Aorta (tissue), 5 donors: ENCODE measurements around the gene FABP6. TPM values are rescaled to one million over a fixed set of nuclear protein-coding genes. Genes with fewer than 3 reads are reported as not detected.

ENCODE experiments used
- ATAC-seq: fragments of 200-7000 bp; cut with Tn5 transposase; one replicate; pipeline ENCODE4 v1.9.1; 2022; ENCODE audit warnings: moderate library complexity; ENCODE audit not compliant: low FRiP score
- DNase-seq, 2 donors: peaks; one replicate each; pipeline ENCODE4 v3.0.0-alpha.2; 2020
- H3K27ac ChIP-seq, 2 donors: one replicate each; pipeline ENCODE4 v1.5.1; 2013; ENCODE audit warnings: low read length in 2 of 2, mild to moderate bottlenecking in 2 of 2, moderate library complexity in 2 of 2, control low read depth in 1 of 2, inconsistent platforms in 1 of 2, low read depth in 1 of 2
- H3K27me3 ChIP-seq, 2 donors: one replicate each; pipeline ENCODE4 v1.6.1; 2013; ENCODE audit warnings: control low read depth in 1 of 2, low read length in 1 of 2, mild to moderate bottlenecking in 1 of 2, moderate library complexity in 1 of 2; ENCODE audit not compliant: insufficient read depth in 2 of 2, control insufficient read depth in 1 of 2
- H3K36me3 ChIP-seq, 2 donors: one replicate each; pipeline ENCODE4 v1.6.1; 2013; ENCODE audit warnings: control low read depth in 1 of 2, low read length in 1 of 2, mild to moderate bottlenecking in 1 of 2; ENCODE audit not compliant: insufficient read depth in 2 of 2, control insufficient read depth in 1 of 2
- H3K4me1 ChIP-seq, 2 donors: one replicate each; pipeline ENCODE4 v1.6.1; 2013; ENCODE audit warnings: low read length in 2 of 2, control low read depth in 1 of 2, mild to moderate bottlenecking in 1 of 2, moderate library complexity in 1 of 2; ENCODE audit not compliant: insufficient read depth in 2 of 2, control insufficient read depth in 1 of 2
- H3K4me3 ChIP-seq, 2 donors: one replicate each; pipeline ENCODE4 v1.5.1; 2013; ENCODE audit warnings: low read length in 2 of 2, control low read depth in 1 of 2, mild to moderate bottlenecking in 1 of 2
- H3K9me3 ChIP-seq: one replicate; pipeline ENCODE4 v1.6.1; 2013; ENCODE audit warnings: mild to moderate bottlenecking, low read length; ENCODE audit not compliant: control insufficient read depth
- WGBS, 2 donors: extraction: QIAGEN DNeasy Blood & Tissue Kit; methylation state at CpG; one replicate each; pipeline ENCODE4 v1.1.7; 2013; 5-methylcytosine and 5-hydroxymethylcytosine counted together
- intact Hi-C, 2 donors: fragments of 100-400 bp; cut with DNase I; formaldehyde crosslinking; loops; one replicate each; pipeline versions ENCODE4 v1.14.2 to v1.15.0; 2022
- polyA plus RNA-seq, 2 donors: library from polyadenylated mRNA; stranded (reverse); fragments of 200-250 nt; gene quantifications; one replicate each; pipeline ENCODE4 v1.2.3, GENCODE V29; 2013
- total RNA-seq, 2 donors: library from RNA; stranded (reverse); fragmentation: NEBNext Ultra II Directional; extraction: Animal tissue kit (Norgen Biotek cat#: 25700); gene quantifications; one replicate each; pipeline ENCODE4 v1.2.1, GENCODE V29; 2021
- donor health status: healthy with polysubstance abuse.
- donor health status: Bipolar disorder and iron deficiency.
- donor health status: DM: no; HTN: no; CAD: no.
- donor health status: DM: no; HTN: no; CAD: no.
- donor health status: DM: yes; HTN: yes; CAD: no.

FABP6 gene
- total and polyA plus RNA-seq, 4 donors: not detected

DNA sequence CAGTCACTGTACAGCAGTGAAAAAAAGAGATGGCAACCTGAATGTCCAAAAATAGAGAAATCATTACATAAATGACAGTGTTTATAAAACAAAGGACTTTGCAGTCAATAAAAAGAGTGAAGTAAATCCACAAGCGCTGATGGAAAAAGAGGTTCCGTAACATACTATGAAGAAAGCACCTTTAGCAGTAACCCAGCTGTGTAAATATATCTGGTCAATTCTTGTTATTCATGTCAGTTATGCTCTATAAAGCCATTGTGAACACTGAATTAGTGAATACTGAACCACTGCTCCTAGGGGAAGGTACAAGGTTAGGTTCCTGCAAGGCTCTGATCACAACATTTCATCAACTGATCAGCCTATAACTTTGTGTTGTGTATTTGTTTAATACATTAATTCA lies 43.6 kb downstream of the FABP6 start:
- WGBS, 2 donors: 95 to 99% methylated on average over 2 of the region's 2 CpGs

GRCh38 chr5:160274483-160274931 lies 45.2 kb downstream of the FABP6 start:
- Histone ChIP-seq H3K36me3 (no peaks in the 10 kb centered on the region), H3K27ac (no peak overlapping the region), H3K4me1 (no peaks in the 10 kb centered on the region), H3K4me3 (no peak overlapping the region), H3K9me3 (no peaks in the 10 kb centered on the region), H3K27me3 (no peaks in the 10 kb centered on the region)
- DNase-seq (no peak), ATAC-seq (no peak)
- intact Hi-C loops: no loop called here
- WGBS, 2 donors: 73 to 81% methylated on average over 5 of the region's 5 CpGs

More for the DNA sequence above, 43.6 kb downstream of the FABP6 start:
- Histone ChIP-seq H3K36me3 (no peaks in the 10 kb centered on the region), H3K9me3 (no peaks in the 10 kb centered on the region), H3K4me1 (no peaks in the 10 kb centered on the region), H3K4me3 (no peak overlapping the region), H3K27ac (no peak overlapping the region), H3K27me3 (no peaks in the 10 kb centered on the region)
- DNase-seq (no peak), ATAC-seq (no peak)
- intact Hi-C loops: no loop called here

- no peaks in the 10 kb centered on the region for H3K27me3 ChIP-seq
- ATAC-seq: no peak
- intact Hi-C loops: no loop called here
- no peaks in the 10 kb centered on the region for H3K9me3 ChIP-seq
- no peak overlapping the region for H3K4me3 ChIP-seq
- H3K36me3 ChIP-seq: no peaks in the 10 kb centered on the region
- no peak for DNase-seq
- no peaks in the 10 kb centered on the region for H3K4me1 ChIP-seq
- no peak overlapping the region for H3K27ac ChIP-seq
- 52 to 53% methylated on average over 7 of the region's 7 CpGs for WGBS, 2 donors
Measured at GRCh38 chr5:160278343-160278742, 49.0 kb downstream of the FABP6 start.

DNA sequence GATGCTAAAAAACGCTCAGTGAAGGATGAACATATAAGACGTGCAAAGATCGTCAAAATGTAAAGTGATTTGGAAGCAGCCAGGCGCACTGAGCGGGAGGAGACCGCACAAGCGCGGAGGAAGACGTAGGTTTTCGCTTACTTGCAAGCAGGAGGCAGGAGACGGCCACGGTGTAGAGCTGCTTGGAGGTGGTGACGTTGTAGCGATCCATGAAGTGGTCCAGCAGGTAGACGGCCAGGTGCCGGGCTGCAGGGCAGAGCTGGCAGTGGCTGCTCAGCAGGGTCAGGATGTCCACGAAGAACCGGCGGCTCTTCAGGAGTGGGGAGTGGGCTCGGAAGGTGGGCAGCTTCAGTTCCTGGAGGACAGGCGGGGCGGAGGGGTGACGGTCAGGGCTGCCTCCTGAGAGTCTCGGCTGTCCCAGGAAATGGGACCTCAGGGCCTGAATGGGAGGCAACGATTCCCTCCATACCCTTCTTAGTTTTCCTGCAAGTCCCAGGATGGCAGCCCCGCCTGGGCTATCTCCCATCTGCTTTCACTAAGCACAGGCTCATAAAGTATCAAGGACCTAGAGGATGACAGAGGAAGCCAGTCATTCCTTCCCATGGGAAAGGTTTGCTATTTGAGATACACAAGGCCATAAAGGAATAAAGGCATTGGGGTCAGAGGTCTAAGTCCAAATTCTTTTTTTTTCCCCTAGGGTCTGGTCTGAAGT lies 51.2 kb downstream of the FABP6 start:
- intact Hi-C loops: no loop called here
- H3K4me1 ChIP-seq: no peaks in the 10 kb centered on the region
- 95 to 96% methylated on average over 26 of the region's 26 CpGs for WGBS, 2 donors
- H3K27ac ChIP-seq: no peak overlapping the region
- no peak for ATAC-seq
- no peaks in the 10 kb centered on the region for H3K27me3 ChIP-seq
- no peaks in the 10 kb centered on the region for H3K9me3 ChIP-seq
- no peaks in the 10 kb centered on the region for H3K36me3 ChIP-seq
- no peak overlapping the region for H3K4me3 ChIP-seq
- no peak for DNase-seq

DNA sequence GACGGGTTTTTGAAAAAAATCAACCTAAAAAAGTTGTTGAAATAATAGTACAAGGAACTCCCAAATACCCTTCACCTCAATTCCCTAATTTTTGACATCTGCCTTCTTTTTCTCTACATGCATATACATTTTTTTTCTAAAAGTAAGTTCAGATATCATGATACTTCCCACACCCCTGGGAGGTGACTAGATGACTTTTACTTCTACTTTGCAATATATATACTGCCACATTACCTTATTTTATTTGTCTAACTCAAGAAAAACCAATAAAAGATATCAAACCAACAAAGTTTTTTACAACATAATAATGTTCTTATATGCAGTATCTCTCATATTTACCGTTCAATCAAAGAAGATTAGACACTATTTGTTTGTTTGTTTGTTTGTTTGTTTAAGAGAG lies 52.0 kb downstream of the FABP6 start:
- no peak for ATAC-seq
- Histone ChIP-seq H3K27ac (no peak overlapping the region), H3K36me3 (no peaks in the 10 kb centered on the region), H3K27me3 (no peaks in the 10 kb centered on the region), H3K4me3 (no peak overlapping the region), H3K9me3 (no peaks in the 10 kb centered on the region), H3K4me1 (no peaks in the 10 kb centered on the region)
- DNase-seq: no peak
- WGBS, 2 donors: 90 to 91% methylated on average over 2 of the region's 2 CpGs
- intact Hi-C loops: no loop called here

- WGBS, 2 donors: 93 to 95% methylated on average over 4 of the region's 4 CpGs
- H3K27me3 ChIP-seq: no peaks in the 10 kb centered on the region
- no peak overlapping the region for H3K4me3 ChIP-seq
- H3K27ac ChIP-seq: no peak overlapping the region
- DNase-seq (no peak), ATAC-seq (no peak)
- no peaks in the 10 kb centered on the region for H3K4me1 ChIP-seq
- no peaks in the 10 kb centered on the region for H3K36me3 ChIP-seq
- no peaks in the 10 kb centered on the region for H3K9me3 ChIP-seq
- intact Hi-C loops: no loop called here
Measured at GRCh38 chr5:160284291-160284873, 55.1 kb downstream of the FABP6 start.

DNA sequence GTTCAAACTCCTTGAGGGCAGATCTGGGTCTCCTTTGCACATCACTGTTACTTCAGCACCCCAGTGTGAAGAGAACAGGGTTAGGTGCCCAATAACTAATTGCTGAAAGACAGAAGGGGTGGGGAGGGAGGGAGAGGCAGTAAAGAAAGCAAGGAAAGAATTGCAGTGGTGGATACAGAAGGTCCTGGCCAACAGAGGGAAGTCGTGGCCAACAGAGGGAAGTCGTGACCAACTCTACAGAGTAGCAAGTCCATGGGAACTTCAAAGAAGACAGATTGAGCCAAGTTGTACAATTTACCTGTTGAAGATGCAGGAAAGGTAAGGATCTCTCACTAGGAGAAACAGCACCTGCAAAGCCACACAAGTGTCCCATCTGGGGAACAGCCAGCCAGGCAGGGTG lies 56.0 kb downstream of the FABP6 start:
- no peak overlapping the region for H3K27ac ChIP-seq
- H3K36me3 ChIP-seq: no peaks in the 10 kb centered on the region
- intact Hi-C loops: no loop called here
- H3K9me3 ChIP-seq: no peaks in the 10 kb centered on the region
- no peaks in the 10 kb centered on the region for H3K27me3 ChIP-seq
- WGBS, 2 donors: 62 to 64% methylated on average over 2 of the region's 2 CpGs
- DNase-seq (no peak), ATAC-seq (no peak)
- H3K4me3 ChIP-seq: no peak overlapping the region
- H3K4me1 ChIP-seq: no peaks in the 10 kb centered on the region

- Histone ChIP-seq H3K27ac (no peak overlapping the region), H3K9me3 (no peaks in the 10 kb centered on the region), H3K4me3 (no peak overlapping the region), H3K4me1 (no peaks in the 10 kb centered on the region), H3K27me3 (no peaks in the 10 kb centered on the region), H3K36me3 (no peaks in the 10 kb centered on the region)
- DNase-seq (no peak), ATAC-seq (no peak)
- intact Hi-C loops: no loop called here
- 90 to 92% methylated on average over 6 of the region's 6 CpGs for WGBS, 2 donors
Measured at GRCh38 chr5:160286947-160287346, 57.6 kb downstream of the FABP6 start.

GRCh38 chr5:160287378-160288051 lies 58.2 kb downstream of the FABP6 start:
- WGBS, 2 donors: 9 to 17% methylated on average over 8 of the region's 8 CpGs
- DNase-seq (peak; percentile 66 to 85), ATAC-seq (peak; percentile 73)
- intact Hi-C loops: no loop called here
- no peaks in the 10 kb centered on the region for H3K27me3 ChIP-seq
- no peak overlapping the region for H3K4me3 ChIP-seq
- no peaks in the 10 kb centered on the region for H3K4me1 ChIP-seq
- no peaks in the 10 kb centered on the region for H3K9me3 ChIP-seq
- H3K36me3 ChIP-seq: no peaks in the 10 kb centered on the region
- no peak overlapping the region for H3K27ac ChIP-seq
